Trophoblast cell (in vitro differentiated cells and primary cell): Measurements from ENCODE around the gene ARHGEF6.

Experiments
- DNase-seq, 2 donors: peaks; one replicate each; pipeline ENCODE4 v3.0.0-alpha.2; 2016
- H2AFZ ChIP-seq: 2 replicates; pipeline ENCODE4 v1.6.1; 2013; ENCODE audit warnings: low read length, moderate library complexity, mild to moderate bottlenecking; ENCODE audit not compliant: insufficient read depth, poor library complexity
- H2AK5ac ChIP-seq: 2 replicates; pipeline ENCODE4 v1.6.1; 2013; ENCODE audit warnings: mild to moderate bottlenecking, low read length
- H2BK120ac ChIP-seq: 2 replicates; pipeline ENCODE4 v1.6.1; 2013; ENCODE audit warnings: low read length, mild to moderate bottlenecking, moderate library complexity; ENCODE audit not compliant: insufficient read depth, poor library complexity
- H2BK12ac ChIP-seq: 2 replicates; pipeline ENCODE4 v1.6.1; 2013; ENCODE audit warnings: mild to moderate bottlenecking, low read length, moderate library complexity
- H2BK5ac ChIP-seq: 2 replicates; pipeline ENCODE4 v1.6.1; 2013; ENCODE audit warnings: low read length, low read depth, moderate library complexity, mild to moderate bottlenecking; ENCODE audit not compliant: poor library complexity
- H3K14ac ChIP-seq: 2 replicates; pipeline ENCODE4 v1.6.1; 2013; ENCODE audit warnings: mild to moderate bottlenecking, low read length
- H3K18ac ChIP-seq: 2 replicates; pipeline ENCODE4 v1.6.1; 2013; ENCODE audit warnings: mild to moderate bottlenecking, low read length
- H3K23ac ChIP-seq: 2 replicates; pipeline ENCODE4 v1.6.1; 2013; ENCODE audit warnings: low read length
- H3K27ac ChIP-seq: 2 replicates; pipeline ENCODE4 v1.5.1; 2013; ENCODE audit warnings: low read depth, mild to moderate bottlenecking, inconsistent platforms, low read length, moderate library complexity
- H3K27me3 ChIP-seq: 2 replicates; pipeline ENCODE4 v1.6.1; 2013; ENCODE audit warnings: inconsistent platforms, mild to moderate bottlenecking, low read length, moderate library complexity; ENCODE audit not compliant: insufficient read depth
- H3K36me3 ChIP-seq, 2 experiments: 1 replicate in 1 of 2; 2 replicates in 1 of 2; pipeline ENCODE4 v1.6.1; 2013; ENCODE audit warnings: low read length in 2 of 2, mild to moderate bottlenecking in 2 of 2, moderate library complexity in 1 of 2; ENCODE audit not compliant: insufficient read depth in 2 of 2, control insufficient read depth in 1 of 2
- H3K4ac ChIP-seq: 2 replicates; pipeline ENCODE4 v1.6.1; 2013; ENCODE audit warnings: low read depth, mild to moderate bottlenecking, low read length, moderate library complexity
- H3K4me1 ChIP-seq, 2 experiments: 1 replicate in 1 of 2; 2 replicates in 1 of 2; pipeline ENCODE4 v1.6.1; 2013; ENCODE audit warnings: low read length in 2 of 2, mild to moderate bottlenecking in 2 of 2, moderate library complexity in 1 of 2; ENCODE audit not compliant: insufficient read depth in 2 of 2, control insufficient read depth in 1 of 2
- H3K4me2 ChIP-seq: 2 replicates; pipeline ENCODE4 v1.6.1; 2013; ENCODE audit warnings: inconsistent platforms, mild to moderate bottlenecking, low read length, moderate library complexity
- H3K4me3 ChIP-seq: 2 replicates; pipeline ENCODE4 v1.5.1; 2013; ENCODE audit warnings: mild to moderate bottlenecking, low read depth, low read length, inconsistent platforms
- H3K79me1 ChIP-seq: one replicate; pipeline ENCODE4 v1.6.1; 2013; ENCODE audit warnings: low read length
- H3K79me2 ChIP-seq: 2 replicates; pipeline ENCODE4 v1.6.1; 2013; ENCODE audit warnings: low read length, mild to moderate bottlenecking; ENCODE audit not compliant: control insufficient read depth, insufficient read depth, poor library complexity
- H3K9ac ChIP-seq: 2 replicates; pipeline ENCODE4 v1.6.1; 2013; ENCODE audit warnings: mild to moderate bottlenecking, low read length
- H3K9me3 ChIP-seq: 2 replicates; pipeline ENCODE4 v1.6.1; 2013; ENCODE audit warnings: low read depth, mild to moderate bottlenecking, control low read depth, inconsistent platforms, low read length; ENCODE audit not compliant: insufficient read depth
- H4K12ac ChIP-seq: 2 replicates; pipeline ENCODE4 v1.6.1; 2013; ENCODE audit warnings: low read depth, mild to moderate bottlenecking, low read length, moderate library complexity
- H4K8ac ChIP-seq: 2 replicates; pipeline ENCODE4 v1.6.1; 2013; ENCODE audit warnings: low read depth, mild to moderate bottlenecking, low read length, moderate library complexity
- H4K91ac ChIP-seq: one replicate; pipeline ENCODE4 v1.6.1; 2013; ENCODE audit warnings: low read depth, mild to moderate bottlenecking, low read length, moderate library complexity
- WGBS: extraction: QIAGEN DNeasy Blood & Tissue Kit; methylation state at CpG from one replicate; pipeline ENCODE4 v1.1.7; 2013; ENCODE audit warnings: missing lambda C conversion rate; ENCODE audit not compliant: insufficient read length, insufficient coverage; ENCODE audit errors: extremely low coverage; 5-methylcytosine and 5-hydroxymethylcytosine counted together

The ARHGEF6 gene

DNA sequence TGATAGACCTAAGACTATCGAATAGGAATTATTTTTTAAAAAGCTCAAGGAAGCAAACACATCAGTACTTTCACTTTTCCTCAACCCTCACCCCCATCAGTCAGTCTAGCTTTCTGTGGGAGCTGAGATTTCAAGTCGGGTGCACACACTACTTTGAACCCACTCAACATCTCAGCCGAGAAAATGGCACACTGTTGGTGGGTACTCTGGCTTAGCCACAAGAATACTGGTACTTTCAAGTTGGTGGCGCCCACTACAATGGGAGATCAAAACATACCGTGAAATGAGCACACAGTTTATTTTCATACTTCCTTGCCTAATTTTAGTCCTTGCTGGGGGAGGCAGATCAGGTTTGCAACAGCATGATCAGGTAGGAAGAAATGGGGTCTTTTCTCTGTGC, 122.6 kb downstream of the ARHGEF6 start:
- H3K4ac ChIP-seq, result no peak overlapping the region
- no peak overlapping the region for H3K9ac ChIP-seq
- no peak overlapping the region for H2BK5ac ChIP-seq
- no peak overlapping the region for H2BK12ac ChIP-seq
- no peak overlapping the region for H4K8ac ChIP-seq
- H4K12ac ChIP-seq, result no peak overlapping the region
- H3K79me1 ChIP-seq, result no peaks in the 10 kb centered on the region
- no peak overlapping the region for H3K27ac ChIP-seq
- no peak overlapping the region for H3K4me2 ChIP-seq
- H3K36me3 ChIP-seq, result no peaks in the 10 kb centered on the region
- H3K18ac ChIP-seq, result no peak overlapping the region
- H2AK5ac ChIP-seq, result no peak overlapping the region
- H3K9me3 ChIP-seq, result no peaks in the 10 kb centered on the region
- no peak overlapping the region for H3K4me3 ChIP-seq
- no peaks in the 10 kb centered on the region for H3K4me1 ChIP-seq
- no CpG with 5 or more reads among the region's 5 CpGs for WGBS
- no peak overlapping the region for H4K91ac ChIP-seq
- no peaks in the 10 kb centered on the region for H3K79me2 ChIP-seq
- H2AFZ ChIP-seq, result no peak overlapping the region
- no peaks in the 10 kb centered on the region for H3K27me3 ChIP-seq
- no peak overlapping the region for H3K14ac ChIP-seq
- no peak overlapping the region for H2BK120ac ChIP-seq
- no peak for DNase-seq
- H3K23ac ChIP-seq, result no peak overlapping the region

DNA sequence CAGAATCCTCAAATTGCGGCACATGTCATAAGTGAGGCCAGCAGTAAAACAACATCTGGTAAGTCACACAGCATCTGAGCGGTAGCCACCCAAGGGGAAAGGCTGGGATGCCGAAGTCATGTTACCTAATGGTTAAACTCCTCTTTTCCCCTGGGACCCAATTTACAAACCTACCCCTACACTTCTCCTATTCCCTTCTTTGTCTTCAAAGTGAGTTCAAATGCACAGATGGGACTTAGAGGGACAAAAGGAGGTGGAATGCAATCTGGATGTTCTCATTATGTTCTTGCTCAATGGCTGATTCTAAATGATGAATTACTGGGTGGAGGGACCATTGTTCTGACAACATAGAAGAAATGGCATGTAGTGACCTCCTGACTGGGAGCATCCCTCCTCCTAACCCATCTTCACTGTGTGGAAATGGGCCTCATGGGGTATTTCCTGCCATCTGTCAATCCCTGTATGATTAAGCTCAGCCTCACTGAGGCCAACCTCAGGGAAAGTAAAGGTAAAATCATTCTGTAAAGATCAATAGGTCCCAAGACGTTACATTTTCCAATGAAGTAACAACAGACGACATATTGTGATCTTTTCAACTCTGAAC, 124.3 kb downstream of the ARHGEF6 start:
- Histone ChIP-seq H3K23ac (no peak overlapping the region), H3K4ac (no peak overlapping the region), H3K9ac (no peak overlapping the region), H2AK5ac (no peak overlapping the region), H2BK12ac (no peak overlapping the region), H3K79me2 (no peaks in the 10 kb centered on the region), H4K12ac (no peak overlapping the region), H4K8ac (no peak overlapping the region), H2BK5ac (no peak overlapping the region), H3K4me3 (no peak overlapping the region), H3K79me1 (no peaks in the 10 kb centered on the region), H3K36me3 (no peaks in the 10 kb centered on the region), H2AFZ (no peak overlapping the region), H3K27me3 (no peaks in the 10 kb centered on the region), H3K9me3 (no peaks in the 10 kb centered on the region), H3K14ac (no peak overlapping the region), H2BK120ac (no peak overlapping the region), H3K4me1 (no peaks in the 10 kb centered on the region), H3K18ac (no peak overlapping the region), H4K91ac (no peak overlapping the region), H3K27ac (no peak overlapping the region), H3K4me2 (no peak overlapping the region)
- DNase-seq, result no peak
- WGBS, result no CpG with 5 or more reads among the region's 5 CpGs

DNA sequence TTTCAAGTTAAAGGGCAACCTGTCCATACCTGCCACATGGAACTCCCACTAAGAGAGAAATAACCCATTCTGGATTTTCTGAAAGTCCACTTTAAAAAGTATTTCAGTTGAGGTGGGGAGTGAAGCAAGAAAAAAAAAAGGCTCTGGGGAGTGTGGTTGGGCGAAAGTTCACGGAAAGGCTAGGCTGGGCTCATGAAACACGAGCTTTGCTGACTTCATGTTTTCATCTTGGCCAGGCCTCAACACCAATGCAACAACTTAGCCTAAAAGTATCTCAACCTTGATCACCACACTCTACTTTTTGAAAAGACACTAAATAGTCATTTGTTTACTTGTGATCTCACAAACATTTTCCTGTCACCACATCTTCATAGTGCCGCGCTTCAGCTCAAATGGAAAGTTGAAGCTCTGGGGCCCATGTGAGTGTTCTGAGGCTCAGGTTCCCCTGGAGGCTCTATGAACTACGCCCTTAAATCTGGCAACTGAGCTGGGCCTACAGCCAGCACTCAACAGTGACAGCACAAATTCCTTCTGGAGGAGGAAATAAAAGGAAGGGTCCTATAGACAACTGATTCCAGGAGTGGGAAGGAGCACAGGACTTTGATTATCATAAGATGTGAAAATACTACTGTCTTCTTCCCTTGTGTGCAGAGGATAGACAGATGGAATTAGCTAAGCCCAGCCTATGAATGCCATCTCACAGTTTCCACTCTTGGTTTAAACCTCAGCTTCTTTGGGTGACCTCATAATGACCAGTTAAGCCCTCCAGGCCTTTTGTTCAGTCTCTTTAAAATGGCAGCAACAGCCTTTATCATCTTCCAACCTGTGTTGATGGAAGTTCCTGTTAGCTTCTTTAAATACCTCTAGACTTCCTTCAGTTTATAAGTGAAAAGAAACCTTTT, 127.7 kb downstream of the ARHGEF6 start:
- no peaks in the 10 kb centered on the region for H3K4me1 ChIP-seq
- no peak for DNase-seq
- no peak overlapping the region for H3K23ac ChIP-seq
- no peak overlapping the region for H3K27ac ChIP-seq
- no peak overlapping the region for H2AK5ac ChIP-seq
- no peak overlapping the region for H3K9ac ChIP-seq
- no peak overlapping the region for H2BK12ac ChIP-seq
- H3K79me2 ChIP-seq, result no peaks in the 10 kb centered on the region
- no CpG with 5 or more reads among the region's 6 CpGs for WGBS
- no peak overlapping the region for H4K91ac ChIP-seq
- H2AFZ ChIP-seq, result no peak overlapping the region
- no peak overlapping the region for H3K18ac ChIP-seq
- no peak overlapping the region for H2BK120ac ChIP-seq
- no peak overlapping the region for H3K4ac ChIP-seq
- no peaks in the 10 kb centered on the region for H3K79me1 ChIP-seq
- no peak overlapping the region for H4K8ac ChIP-seq
- no peak overlapping the region for H2BK5ac ChIP-seq
- no peaks in the 10 kb centered on the region for H3K27me3 ChIP-seq
- H3K14ac ChIP-seq, result no peak overlapping the region
- no peak overlapping the region for H3K4me3 ChIP-seq
- H3K9me3 ChIP-seq, result no peaks in the 10 kb centered on the region
- no peaks in the 10 kb centered on the region for H3K36me3 ChIP-seq
- no peak overlapping the region for H3K4me2 ChIP-seq
- no peak overlapping the region for H4K12ac ChIP-seq

- Histone ChIP-seq H2BK12ac (no peak overlapping the region), H3K18ac (no peak overlapping the region), H2AK5ac (no peak overlapping the region), H3K4me2 (no peak overlapping the region), H3K36me3 (no peaks in the 10 kb centered on the region), H3K14ac (no peak overlapping the region), H2BK5ac (no peak overlapping the region), H3K79me2 (no peaks in the 10 kb centered on the region), H3K4me1 (no peaks in the 10 kb centered on the region), H3K23ac (no peak overlapping the region), H4K12ac (no peak overlapping the region), H3K4me3 (no peak overlapping the region), H4K8ac (no peak overlapping the region), H3K9ac (no peak overlapping the region), H3K9me3 (no peaks in the 10 kb centered on the region), H3K4ac (no peak overlapping the region), H4K91ac (no peak overlapping the region), H2AFZ (no peak overlapping the region), H3K27ac (no peak overlapping the region), H3K27me3 (no peaks in the 10 kb centered on the region), H3K79me1 (no peaks in the 10 kb centered on the region), H2BK120ac (no peak overlapping the region)
- no peak for DNase-seq
- no CpG with 5 or more reads among the region's 3 CpGs for WGBS
These were observed 129.9 kb downstream of the ARHGEF6 start for GRCh38 chrX:136650811-136651210.
